ENCODE results near the gene GABBR1. TPM values are rescaled to one million over a fixed set of nuclear protein-coding genes. Genes with fewer than 3 reads are reported as not detected.

The GABBR1 gene
- total RNA-seq, 1 experiment from 2014 or later, result 146 TPM

DNA sequence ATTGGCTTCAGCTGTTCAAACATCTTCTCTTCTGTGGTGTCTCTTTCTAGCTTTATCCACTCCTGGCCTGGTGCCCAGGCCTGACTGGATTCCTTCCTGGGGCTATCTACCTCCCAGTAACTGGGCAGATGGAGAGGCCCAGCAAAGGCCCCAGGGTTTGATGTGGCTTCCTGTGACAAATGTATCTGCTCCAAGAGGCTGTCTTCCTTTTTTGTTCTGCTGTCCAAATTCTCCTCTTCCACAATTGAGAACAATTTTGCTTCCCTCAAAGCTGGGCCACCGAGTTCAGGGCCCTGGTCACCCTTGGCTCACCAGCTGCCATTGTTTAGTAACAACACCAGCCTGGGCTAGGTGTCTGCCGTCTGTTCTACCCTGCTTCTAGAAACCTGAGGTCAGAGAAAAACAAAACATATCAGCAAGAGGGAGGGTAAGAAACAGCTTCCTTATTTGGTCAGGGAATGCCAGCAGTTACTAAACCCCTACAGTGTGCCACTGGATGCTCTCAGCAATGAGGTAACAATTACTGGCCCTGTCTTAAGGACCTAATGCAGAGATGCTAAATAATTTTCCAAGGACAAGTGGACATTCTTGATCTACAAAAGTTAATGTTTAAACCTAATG, 44.1 kb upstream of the GABBR1 start:
- no peak overlapping the region for H2BK20ac ChIP-seq (ENCODE audit: low read depth, low read length, poor library complexity, severe bottlenecking)
- no CpG with 5 or more reads among the region's 2 CpGs for WGBS (ENCODE audit: extremely low coverage, insufficient read length, low lambda C conversion rate)
- TF ChIP-seq, protein P1, sequence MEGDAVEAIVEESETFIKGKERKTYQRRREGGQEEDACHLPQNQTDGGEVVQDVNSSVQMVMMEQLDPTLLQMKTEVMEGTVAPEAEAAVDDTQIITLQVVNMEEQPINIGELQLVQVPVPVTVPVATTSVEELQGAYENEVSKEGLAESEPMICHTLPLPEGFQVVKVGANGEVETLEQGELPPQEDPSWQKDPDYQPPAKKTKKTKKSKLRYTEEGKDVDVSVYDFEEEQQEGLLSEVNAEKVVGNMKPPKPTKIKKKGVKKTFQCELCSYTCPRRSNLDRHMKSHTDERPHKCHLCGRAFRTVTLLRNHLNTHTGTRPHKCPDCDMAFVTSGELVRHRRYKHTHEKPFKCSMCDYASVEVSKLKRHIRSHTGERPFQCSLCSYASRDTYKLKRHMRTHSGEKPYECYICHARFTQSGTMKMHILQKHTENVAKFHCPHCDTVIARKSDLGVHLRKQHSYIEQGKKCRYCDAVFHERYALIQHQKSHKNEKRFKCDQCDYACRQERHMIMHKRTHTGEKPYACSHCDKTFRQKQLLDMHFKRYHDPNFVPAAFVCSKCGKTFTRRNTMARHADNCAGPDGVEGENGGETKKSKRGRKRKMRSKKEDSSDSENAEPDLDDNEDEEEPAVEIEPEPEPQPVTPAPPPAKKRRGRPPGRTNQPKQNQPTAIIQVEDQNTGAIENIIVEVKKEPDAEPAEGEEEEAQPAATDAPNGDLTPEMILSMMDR (conservative IDR thresholded peaks at IDR 0.05), result no peak
- H3K56ac ChIP-seq (ENCODE audit: insufficient read length, low read depth, low read length), result no peak overlapping the region
- peak overlapping the region; percentile 84; the same call in 1 of the 2 replicates for H3K14ac ChIP-seq (ENCODE audit: insufficient read depth, low read length)
- no peak overlapping the region for H3K27ac ChIP-seq (ENCODE audit: insufficient read length, low read depth, low read length)
- Mint-ChIP-seq H3K9me3 (peaks cover 0 to 2% of the 10 kb centered on the region in 2 experiments; a peak in 2 of 5 replicates), H3K36me3 (ENCODE audit: insufficient read depth in 1 of 3, low read depth in 3 of 3) (peaks cover 1 to 9% (median 5%) of the 10 kb centered on the region in 3 experiments; a peak in 5 of 7 replicates), H3K27me3 (ENCODE audit: low read depth) (peaks cover 2% of the 10 kb centered on the region; the same call in 1 of the 2 replicates), H3K27ac (peak overlapping the region; percentile 93 to 99 (median 93); a peak in 6 of 7 replicates), H3K4me3 (no peak overlapping the region), H3K4me1 (peaks cover 20 to 32% of the 10 kb centered on the region in 2 experiments)
- H3T11ph ChIP-seq (ENCODE audit: low read length), result peak overlapping the region; percentile 21
- no peaks in the 10 kb centered on the region for H3K9me3 ChIP-seq (ENCODE audit: control insufficient read depth, low read depth, low read length)
- no peak overlapping the region for H2AFZ ChIP-seq (ENCODE audit: low read length)
- no peaks in the 10 kb centered on the region for H3K23me2 ChIP-seq (ENCODE audit: insufficient read length, low read depth, low read length, poor library complexity, severe bottlenecking)
- peak overlapping the region; percentile 65; the same call in 1 of the 2 replicates for H3K4ac ChIP-seq (ENCODE audit: low read depth, low read length)
- peak overlapping the region; percentile 68 for H3K18ac ChIP-seq (ENCODE audit: insufficient read length, low read depth, low read length)
- H2BK15ac ChIP-seq (ENCODE audit: low read depth, low read length), result no peak overlapping the region
- no peak overlapping the region for H2AK5ac ChIP-seq (ENCODE audit: insufficient read length, low read length)
- no peak for DNase-seq
- H3K23ac ChIP-seq (ENCODE audit: insufficient read length, low read depth, low read length), result no peak overlapping the region
- H2BK12ac ChIP-seq (ENCODE audit: insufficient read length, low read depth, low read length), result peak overlapping the region; percentile 89
- no peak overlapping the region for H4K91ac ChIP-seq (ENCODE audit: insufficient read length, low read depth, low read length)
- no peaks in the 10 kb centered on the region for H3K79me2 ChIP-seq (ENCODE audit: insufficient read depth, low read length)
- H4K5ac ChIP-seq (ENCODE audit: insufficient read length, low read depth, low read length), result no peak overlapping the region
- no peaks in the 10 kb centered on the region for H3K27me3 ChIP-seq (ENCODE audit: insufficient read depth, low read length)
- no peak overlapping the region for H2BK5ac ChIP-seq (ENCODE audit: insufficient read length, low read length)
- H3K9ac ChIP-seq (ENCODE audit: extremely low read depth, insufficient read length, low read length), result no peak overlapping the region
- no peak overlapping the region for H3K4me2 ChIP-seq (ENCODE audit: insufficient read depth, insufficient read length, low read length)
- H3K79me1 ChIP-seq (ENCODE audit: insufficient read depth, low read depth, low read length, poor library complexity, severe bottlenecking), result no peaks in the 10 kb centered on the region
- H2BK120ac ChIP-seq (ENCODE audit: low read depth, low read length, poor library complexity, severe bottlenecking), result peak overlapping the region; percentile 69
- H4K20me1 ChIP-seq (ENCODE audit: control insufficient read depth, insufficient read depth, insufficient read length), result no peaks in the 10 kb centered on the region
- no peak overlapping the region for H4K8ac ChIP-seq (replicated peaks; ENCODE audit: insufficient read length, low read depth, low read length)
- H3K4me1 ChIP-seq (ENCODE audit: insufficient read depth, low read length), result peaks cover 2% of the 10 kb centered on the region; the same call in 1 of the 2 replicates
